HEK293 (cell line): Measurements from ENCODE around the gene MOCS3.

Experiments used
- BCL11A ChIP-seq: fragments of 450-650 bp; formaldehyde crosslinking; IDR thresholded peaks from 2 replicates; pipeline ENCODE4 v1.5.1; 2016; ENCODE audit warnings: low read depth, missing biosample characterization, missing genetic modification characterization
- BCL11B ChIP-seq: fragments of 450-650 bp; formaldehyde crosslinking; IDR thresholded peaks from 2 replicates; pipeline ENCODE4 v1.5.1; 2016; ENCODE audit warnings: low read depth, missing biosample characterization, missing genetic modification characterization
- MZF1 ChIP-seq: fragments of 450-650 bp; formaldehyde crosslinking; IDR thresholded peaks from 2 replicates; pipeline ENCODE4 v1.5.1; 2017; ENCODE audit warnings: missing biosample characterization, missing genetic modification characterization, borderline replicate concordance
- TRIM28 ChIP-seq: IDR thresholded peaks from 2 replicates; pipeline ENCODE4 v1.6.1; 2011; ENCODE audit warnings: low read length, control low read depth, borderline replicate concordance
- ZBTB21 ChIP-seq: fragments of 450-650 bp; formaldehyde crosslinking; IDR thresholded peaks from 2 replicates; pipeline ENCODE4 v1.5.1; 2017; ENCODE audit warnings: missing biosample characterization, missing genetic modification characterization
- ZEB2 ChIP-seq: fragments of 450-650 bp; formaldehyde crosslinking; IDR thresholded peaks from 2 replicates; pipeline ENCODE4 v1.5.1; 2016; ENCODE audit warnings: missing biosample characterization, missing genetic modification characterization
- ZFHX2 ChIP-seq: fragments of 450-650 bp; formaldehyde crosslinking; conservative IDR thresholded peaks from 2 replicates; pipeline ENCODE4 v1.5.1; 2016; ENCODE audit warnings: missing biosample characterization, missing genetic modification characterization
- ZFP41 ChIP-seq: fragments of 450-650 bp; formaldehyde crosslinking; IDR thresholded peaks from 2 replicates; pipeline ENCODE4 v1.5.1; 2016; ENCODE audit warnings: missing biosample characterization, missing genetic modification characterization, borderline replicate concordance
- ZNF112 ChIP-seq: fragments of 450-650 bp; formaldehyde crosslinking; IDR thresholded peaks from 2 replicates; pipeline ENCODE4 v1.5.0; 2017; ENCODE audit warnings: missing biosample characterization, missing genetic modification characterization
- ZNF214 ChIP-seq: fragments of 450-650 bp; formaldehyde crosslinking; IDR thresholded peaks from 2 replicates; pipeline ENCODE4 v1.5.1; 2017; ENCODE audit warnings: missing biosample characterization, mild to moderate bottlenecking, missing genetic modification characterization, borderline replicate concordance
- ZNF266 ChIP-seq: fragments of 450-650 bp; formaldehyde crosslinking; IDR thresholded peaks from 2 replicates; pipeline ENCODE4 v1.5.1; 2016; ENCODE audit warnings: missing biosample characterization, missing genetic modification characterization, low read depth
- ZNF302 ChIP-seq: fragments of 450-650 bp; formaldehyde crosslinking; IDR thresholded peaks from 2 replicates; pipeline ENCODE4 v1.5.1; 2016; ENCODE audit warnings: missing biosample characterization, missing genetic modification characterization, low read depth
- ZNF311 ChIP-seq: fragments of 450-650 bp; formaldehyde crosslinking; IDR thresholded peaks from 2 replicates; pipeline ENCODE4 v1.5.1; 2017; ENCODE audit warnings: missing biosample characterization, missing genetic modification characterization, borderline replicate concordance
- ZNF335 ChIP-seq: fragments of 450-650 bp; formaldehyde crosslinking; conservative IDR thresholded peaks from 2 replicates; pipeline ENCODE4 v1.5.1; 2016; ENCODE audit warnings: missing biosample characterization, missing genetic modification characterization
- ZNF341 ChIP-seq: fragments of 450-650 bp; formaldehyde crosslinking; IDR thresholded peaks from 2 replicates; pipeline ENCODE4; 2016; ENCODE audit warnings: low read depth, missing biosample characterization, missing genetic modification characterization
- ZNF426 ChIP-seq: fragments of 450-650 bp; formaldehyde crosslinking; IDR thresholded peaks from 2 replicates; pipeline ENCODE4 v1.5.1; 2017; ENCODE audit warnings: missing biosample characterization, missing genetic modification characterization, mild to moderate bottlenecking, inconsistent platforms, moderate library complexity
- ZNF48 ChIP-seq: fragments of 450-650 bp; formaldehyde crosslinking; IDR thresholded peaks from 2 replicates; pipeline ENCODE4 v1.5.1; 2016; ENCODE audit warnings: missing biosample characterization, missing genetic modification characterization
- ZNF510 ChIP-seq: fragments of 450-650 bp; formaldehyde crosslinking; IDR thresholded peaks from 2 replicates; pipeline ENCODE4 v1.5.1; 2018; ENCODE audit warnings: mild to moderate bottlenecking, missing genetic modification characterization, missing biosample characterization; ENCODE audit not compliant: insufficient replicate concordance
- ZNF555 ChIP-seq: fragments of 450-650 bp; formaldehyde crosslinking; conservative IDR thresholded peaks from 2 replicates; pipeline ENCODE4 v1.5.1; 2017; ENCODE audit warnings: missing biosample characterization, mild to moderate bottlenecking, missing genetic modification characterization, inconsistent platforms
- ZNF600 ChIP-seq: fragments of 450-650 bp; formaldehyde crosslinking; IDR thresholded peaks from 2 replicates; pipeline ENCODE4 v1.5.1; 2016; ENCODE audit warnings: missing biosample characterization, missing genetic modification characterization
- ZNF624 ChIP-seq: fragments of 450-650 bp; formaldehyde crosslinking; IDR thresholded peaks from 2 replicates; pipeline ENCODE4 v1.5.1; 2017; ENCODE audit warnings: missing biosample characterization, missing genetic modification characterization
- ZNF664 ChIP-seq: fragments of 450-650 bp; formaldehyde crosslinking; IDR thresholded peaks from 2 replicates; pipeline ENCODE4 v1.5.1; 2016; ENCODE audit warnings: missing biosample characterization, missing genetic modification characterization
- ZNF776 ChIP-seq: fragments of 450-650 bp; formaldehyde crosslinking; IDR thresholded peaks from 2 replicates; pipeline ENCODE4 v1.5.0; 2017; ENCODE audit warnings: missing biosample characterization, missing genetic modification characterization, borderline replicate concordance
- ZSCAN16 ChIP-seq: fragments of 450-650 bp; formaldehyde crosslinking; IDR thresholded peaks from 2 replicates; pipeline ENCODE4 v1.5.1; 2016; ENCODE audit warnings: missing biosample characterization, missing genetic modification characterization
- TF ChIP-seq, protein P1 (sequence below): fragments of 450-650 bp; formaldehyde crosslinking; conservative IDR thresholded peaks from 2 replicates; pipeline ENCODE4 v1.5.1; 2016; ENCODE audit warnings: low read depth, missing biosample characterization, missing genetic modification characterization
- TF ChIP-seq, protein P2 (sequence below): fragments of 450-650 bp; formaldehyde crosslinking; IDR thresholded peaks from 2 replicates; pipeline ENCODE4 v1.5.1; 2017; ENCODE audit warnings: missing biosample characterization, missing genetic modification characterization
- TF ChIP-seq, protein P3 (sequence below): fragments of 450-650 bp; formaldehyde crosslinking; IDR thresholded peaks from 2 replicates; pipeline ENCODE4 v1.5.1; 2016; ENCODE audit warnings: missing biosample characterization, missing genetic modification characterization
- TF ChIP-seq, protein P4 (sequence below): fragments of 450-650 bp; formaldehyde crosslinking; IDR thresholded peaks from 2 replicates; pipeline ENCODE4 v1.5.0; 2017; ENCODE audit warnings: missing biosample characterization, missing genetic modification characterization, borderline replicate concordance

Gene MOCS3

DNA sequence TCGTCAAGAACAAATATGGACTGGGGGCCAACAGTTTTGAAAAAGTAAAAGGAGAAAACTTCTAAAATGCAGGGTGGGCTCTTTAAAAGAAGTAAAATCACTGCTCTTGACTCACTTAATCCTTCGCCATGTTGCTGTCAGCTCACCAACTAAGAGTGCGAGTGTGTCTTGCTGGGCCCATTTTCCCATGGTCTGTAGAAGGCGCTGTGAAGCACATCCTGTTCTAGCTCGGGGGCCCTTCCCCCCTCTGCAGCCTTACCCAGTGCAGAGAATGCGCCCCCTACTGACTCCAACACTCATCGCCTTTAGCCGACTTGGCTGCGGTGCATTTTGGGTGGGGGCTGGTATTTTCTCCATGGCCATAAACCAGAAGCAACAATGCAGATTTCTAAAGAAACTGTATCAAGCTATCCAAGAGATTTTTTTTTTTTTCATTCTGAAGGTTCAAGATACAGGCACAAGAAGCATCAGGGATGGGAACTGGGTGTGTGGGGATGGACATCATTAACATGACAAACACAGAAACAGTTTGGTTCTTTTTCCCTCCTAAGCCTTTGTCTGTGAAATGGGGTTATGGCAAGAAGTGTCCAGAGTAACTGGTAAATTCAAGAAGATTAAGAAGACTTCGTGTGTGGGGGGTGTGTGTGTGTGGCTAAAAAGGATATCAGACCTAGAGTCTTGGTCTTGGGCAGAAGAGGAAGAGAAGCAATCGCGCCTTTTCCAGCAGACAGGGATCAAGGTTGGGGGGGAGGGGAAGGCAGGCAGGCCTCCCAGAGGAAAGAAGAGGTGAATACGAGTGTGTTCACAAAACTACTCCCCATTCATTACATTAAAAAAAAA is 29.1 kb upstream of the MOCS3 start (continued):
- TF ChIP-seq, protein P1, sequence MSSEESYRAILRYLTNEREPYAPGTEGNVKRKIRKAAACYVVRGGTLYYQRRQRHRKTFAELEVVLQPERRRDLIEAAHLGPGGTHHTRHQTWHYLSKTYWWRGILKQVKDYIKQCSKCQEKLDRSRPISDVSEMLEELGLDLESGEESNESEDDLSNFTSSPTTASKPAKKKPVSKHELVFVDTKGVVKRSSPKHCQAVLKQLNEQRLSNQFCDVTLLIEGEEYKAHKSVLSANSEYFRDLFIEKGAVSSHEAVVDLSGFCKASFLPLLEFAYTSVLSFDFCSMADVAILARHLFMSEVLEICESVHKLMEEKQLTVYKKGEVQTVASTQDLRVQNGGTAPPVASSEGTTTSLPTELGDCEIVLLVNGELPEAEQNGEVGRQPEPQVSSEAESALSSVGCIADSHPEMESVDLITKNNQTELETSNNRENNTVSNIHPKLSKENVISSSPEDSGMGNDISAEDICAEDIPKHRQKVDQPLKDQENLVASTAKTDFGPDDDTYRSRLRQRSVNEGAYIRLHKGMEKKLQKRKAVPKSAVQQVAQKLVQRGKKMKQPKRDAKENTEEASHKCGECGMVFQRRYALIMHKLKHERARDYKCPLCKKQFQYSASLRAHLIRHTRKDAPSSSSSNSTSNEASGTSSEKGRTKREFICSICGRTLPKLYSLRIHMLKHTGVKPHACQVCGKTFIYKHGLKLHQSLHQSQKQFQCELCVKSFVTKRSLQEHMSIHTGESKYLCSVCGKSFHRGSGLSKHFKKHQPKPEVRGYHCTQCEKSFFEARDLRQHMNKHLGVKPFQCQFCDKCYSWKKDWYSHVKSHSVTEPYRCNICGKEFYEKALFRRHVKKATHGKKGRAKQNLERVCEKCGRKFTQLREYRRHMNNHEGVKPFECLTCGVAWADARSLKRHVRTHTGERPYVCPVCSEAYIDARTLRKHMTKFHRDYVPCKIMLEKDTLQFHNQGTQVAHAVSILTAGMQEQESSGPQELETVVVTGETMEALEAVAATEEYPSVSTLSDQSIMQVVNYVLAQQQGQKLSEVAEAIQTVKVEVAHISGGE, result peak; percentile 15; the same call in 1 of the 2 replicates
- TF ChIP-seq, protein P2, sequence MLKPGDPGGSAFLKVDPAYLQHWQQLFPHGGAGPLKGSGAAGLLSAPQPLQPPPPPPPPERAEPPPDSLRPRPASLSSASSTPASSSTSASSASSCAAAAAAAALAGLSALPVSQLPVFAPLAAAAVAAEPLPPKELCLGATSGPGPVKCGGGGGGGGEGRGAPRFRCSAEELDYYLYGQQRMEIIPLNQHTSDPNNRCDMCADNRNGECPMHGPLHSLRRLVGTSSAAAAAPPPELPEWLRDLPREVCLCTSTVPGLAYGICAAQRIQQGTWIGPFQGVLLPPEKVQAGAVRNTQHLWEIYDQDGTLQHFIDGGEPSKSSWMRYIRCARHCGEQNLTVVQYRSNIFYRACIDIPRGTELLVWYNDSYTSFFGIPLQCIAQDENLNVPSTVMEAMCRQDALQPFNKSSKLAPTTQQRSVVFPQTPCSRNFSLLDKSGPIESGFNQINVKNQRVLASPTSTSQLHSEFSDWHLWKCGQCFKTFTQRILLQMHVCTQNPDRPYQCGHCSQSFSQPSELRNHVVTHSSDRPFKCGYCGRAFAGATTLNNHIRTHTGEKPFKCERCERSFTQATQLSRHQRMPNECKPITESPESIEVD (tag by site-specific recombination), result no peak
- TF ChIP-seq, protein P3, sequence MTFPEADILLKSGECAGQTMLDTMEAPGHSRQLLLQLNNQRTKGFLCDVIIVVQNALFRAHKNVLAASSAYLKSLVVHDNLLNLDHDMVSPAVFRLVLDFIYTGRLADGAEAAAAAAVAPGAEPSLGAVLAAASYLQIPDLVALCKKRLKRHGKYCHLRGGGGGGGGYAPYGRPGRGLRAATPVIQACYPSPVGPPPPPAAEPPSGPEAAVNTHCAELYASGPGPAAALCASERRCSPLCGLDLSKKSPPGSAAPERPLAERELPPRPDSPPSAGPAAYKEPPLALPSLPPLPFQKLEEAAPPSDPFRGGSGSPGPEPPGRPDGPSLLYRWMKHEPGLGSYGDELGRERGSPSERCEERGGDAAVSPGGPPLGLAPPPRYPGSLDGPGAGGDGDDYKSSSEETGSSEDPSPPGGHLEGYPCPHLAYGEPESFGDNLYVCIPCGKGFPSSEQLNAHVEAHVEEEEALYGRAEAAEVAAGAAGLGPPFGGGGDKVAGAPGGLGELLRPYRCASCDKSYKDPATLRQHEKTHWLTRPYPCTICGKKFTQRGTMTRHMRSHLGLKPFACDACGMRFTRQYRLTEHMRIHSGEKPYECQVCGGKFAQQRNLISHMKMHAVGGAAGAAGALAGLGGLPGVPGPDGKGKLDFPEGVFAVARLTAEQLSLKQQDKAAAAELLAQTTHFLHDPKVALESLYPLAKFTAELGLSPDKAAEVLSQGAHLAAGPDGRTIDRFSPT (tag by site-specific recombination), result peak; percentile 18; the same call in 1 of the 2 replicates
- TF ChIP-seq ZNF112 (no peak), ZSCAN16 (tag by site-specific recombination) (no peak), ZNF510 (tag by site-specific recombination) (no peak), ZNF426 (tag by site-specific recombination) (no peak), TRIM28 (0 out of 2 replicates have a peak, but pooled peaks have one; percentile 66), ZNF776 (tag by site-specific recombination) (no peak), BCL11B (tag by site-specific recombination) (no peak), ZNF335 (tag by site-specific recombination) (peak; percentile 38; the same call in 1 of the 2 replicates), ZNF311 (tag by site-specific recombination) (no peak), ZNF266 (tag by site-specific recombination) (no peak), ZNF600 (peak; percentile 19; the same call in 1 of the 2 replicates), ZNF664 (tag by site-specific recombination) (0 out of 2 replicates have a peak, but pooled peaks have one; percentile 19), ZNF302 (tag by site-specific recombination) (no peak), ZNF48 (tag by site-specific recombination) (no peak), ZNF214 (tag by site-specific recombination) (no peak), ZEB2 (peak; percentile 67; the same call in 1 of the 2 replicates), ZFHX2 (no peak), MZF1 (tag by site-specific recombination) (no peak), ZNF555 (no peak), ZNF624 (no peak), ZBTB21 (no peak), BCL11A (tag by site-specific recombination) (no peak), ZNF341 (tag by site-specific recombination) (0 out of 2 replicates have a peak, but pooled peaks have one; percentile 22), ZFP41 (tag by site-specific recombination) (no peak)
- TF ChIP-seq, protein P4, sequence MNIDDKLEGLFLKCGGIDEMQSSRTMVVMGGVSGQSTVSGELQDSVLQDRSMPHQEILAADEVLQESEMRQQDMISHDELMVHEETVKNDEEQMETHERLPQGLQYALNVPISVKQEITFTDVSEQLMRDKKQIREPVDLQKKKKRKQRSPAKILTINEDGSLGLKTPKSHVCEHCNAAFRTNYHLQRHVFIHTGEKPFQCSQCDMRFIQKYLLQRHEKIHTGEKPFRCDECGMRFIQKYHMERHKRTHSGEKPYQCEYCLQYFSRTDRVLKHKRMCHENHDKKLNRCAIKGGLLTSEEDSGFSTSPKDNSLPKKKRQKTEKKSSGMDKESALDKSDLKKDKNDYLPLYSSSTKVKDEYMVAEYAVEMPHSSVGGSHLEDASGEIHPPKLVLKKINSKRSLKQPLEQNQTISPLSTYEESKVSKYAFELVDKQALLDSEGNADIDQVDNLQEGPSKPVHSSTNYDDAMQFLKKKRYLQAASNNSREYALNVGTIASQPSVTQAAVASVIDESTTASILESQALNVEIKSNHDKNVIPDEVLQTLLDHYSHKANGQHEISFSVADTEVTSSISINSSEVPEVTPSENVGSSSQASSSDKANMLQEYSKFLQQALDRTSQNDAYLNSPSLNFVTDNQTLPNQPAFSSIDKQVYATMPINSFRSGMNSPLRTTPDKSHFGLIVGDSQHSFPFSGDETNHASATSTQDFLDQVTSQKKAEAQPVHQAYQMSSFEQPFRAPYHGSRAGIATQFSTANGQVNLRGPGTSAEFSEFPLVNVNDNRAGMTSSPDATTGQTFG (tag by site-specific recombination), result no peak
